Stimulated activated memory B cell treated with anti-CD40 and anti-IgM and Interleukin-4, amounts not matched to agents 10 μg/mL and 1 μg/mL and 100 μg/mL, for 72 hours (primary cell): Measurements from ENCODE around the gene SPRED2.
A peak's percentile ranks its signal among the peaks of the same experiment; 100 is the strongest.
"Not testable (repeated sequence)": the region's sequence is repeated elsewhere in the genome, so short reads cannot be mapped to it uniquely, and the experiment has no call there.

ENCODE experiments used
- ATAC-seq: fragments of 150-1000 bp; cut with Tn5 transposase; 2 replicates; pipeline ENCODE4 v1.10.0; 2021
- H3K27ac Mint-ChIP-seq: one replicate; pipeline ENCODE4 v1.8.0; 2022; ENCODE audit warnings: mild to moderate bottlenecking, mixed read lengths
- H3K27me3 Mint-ChIP-seq: one replicate; pipeline ENCODE4 v1.8.0; 2022; ENCODE audit warnings: mixed read lengths
- H3K36me3 Mint-ChIP-seq: one replicate; pipeline ENCODE4 v1.8.0; 2022; ENCODE audit warnings: mixed read lengths
- H3K4me1 Mint-ChIP-seq: one replicate; pipeline ENCODE4 v1.8.0; 2022; ENCODE audit warnings: mixed read lengths
- H3K4me3 Mint-ChIP-seq: one replicate; pipeline ENCODE4 v1.8.0; 2022; ENCODE audit warnings: mild to moderate bottlenecking, moderate library complexity, mixed read lengths
- H3K9me3 Mint-ChIP-seq: one replicate; pipeline ENCODE4 v1.8.0; 2022; ENCODE audit warnings: mixed read lengths

SPRED2 gene

DNA sequence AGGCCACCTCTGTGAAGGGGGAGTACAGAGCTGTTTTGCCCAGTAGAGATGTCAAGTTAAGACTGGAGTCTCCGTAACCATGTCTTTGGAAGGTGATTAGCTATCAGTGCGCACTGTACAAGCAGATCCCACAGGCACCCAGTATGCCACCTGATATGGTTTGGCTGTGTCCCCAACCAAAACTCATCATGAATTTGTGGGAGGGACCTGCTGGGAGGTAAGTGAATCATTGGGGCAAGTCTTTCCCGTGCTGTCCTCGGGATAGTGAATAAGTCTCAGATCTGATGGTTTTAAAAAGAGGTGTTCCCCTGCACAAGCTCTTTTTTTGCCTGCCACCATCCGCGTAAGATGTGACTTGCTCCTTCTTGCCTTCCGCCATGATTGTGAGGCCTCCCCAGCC is 114.6 kb downstream of the SPRED2 start:
- Mint-ChIP-seq H3K27ac (no peak overlapping the region), H3K36me3 (peaks cover 27% of the 10 kb centered on the region), H3K27me3 (peaks cover 47% of the 10 kb centered on the region), H3K4me1 (peaks cover 1% of the 10 kb centered on the region), H3K9me3 (peaks cover 3% of the 10 kb centered on the region), H3K4me3 (no peak overlapping the region)
- ATAC-seq = no peak

DNA sequence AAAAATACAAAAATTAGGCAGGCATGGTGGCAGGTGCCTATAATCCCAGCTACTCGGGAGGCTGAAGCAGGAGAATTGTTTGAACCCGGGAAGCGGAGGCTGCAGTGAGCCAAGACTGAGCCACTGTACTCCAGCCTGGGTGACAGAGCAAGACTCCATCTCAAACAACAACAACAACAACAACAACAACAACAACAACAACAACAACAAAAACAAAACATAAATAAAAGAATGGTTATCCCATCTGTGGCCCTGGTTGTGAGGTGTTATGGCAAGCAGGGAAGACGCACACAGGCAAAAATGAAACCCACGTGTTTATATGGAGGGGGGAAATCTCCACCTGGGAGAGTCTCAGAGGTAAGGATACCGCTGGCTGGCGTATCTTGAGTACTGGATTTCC is 115.0 kb downstream of the SPRED2 start:
- not testable (repeated sequence) for H3K9me3 Mint-ChIP-seq, H3K4me3 Mint-ChIP-seq, ATAC-seq, H3K4me1 Mint-ChIP-seq, H3K27ac Mint-ChIP-seq
- peaks cover 29% of the 10 kb centered on the region for H3K36me3 Mint-ChIP-seq
- H3K27me3 Mint-ChIP-seq = peaks cover 45% of the 10 kb centered on the region

DNA sequence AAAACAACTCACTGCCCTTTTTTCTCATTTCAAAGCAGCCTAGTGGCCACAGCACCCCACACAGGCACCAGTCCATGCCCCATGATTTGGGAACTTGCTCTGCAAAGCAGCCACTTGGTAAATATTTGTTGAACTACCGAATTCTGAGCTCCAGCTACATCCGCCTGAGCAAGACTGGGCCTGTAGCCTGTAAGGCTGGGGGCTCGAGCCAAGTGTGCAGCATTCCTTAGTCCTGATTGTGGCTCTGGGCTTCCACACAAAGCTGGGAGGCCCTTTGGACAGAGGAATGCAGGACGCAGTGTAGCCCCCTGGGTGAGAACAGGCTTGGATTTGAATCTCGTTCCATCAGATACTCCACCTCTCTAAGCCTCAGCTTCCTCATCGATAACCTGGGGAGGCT is 116.3 kb downstream of the SPRED2 start:
- H3K9me3 Mint-ChIP-seq = peaks cover 3% of the 10 kb centered on the region
- H3K27me3 Mint-ChIP-seq = peaks cover 45% of the 10 kb centered on the region
- peaks cover 29% of the 10 kb centered on the region for H3K36me3 Mint-ChIP-seq
- no peak overlapping the region for H3K4me3 Mint-ChIP-seq
- ATAC-seq = no peak
- H3K27ac Mint-ChIP-seq = no peak overlapping the region
- no peaks in the 10 kb centered on the region for H3K4me1 Mint-ChIP-seq

DNA sequence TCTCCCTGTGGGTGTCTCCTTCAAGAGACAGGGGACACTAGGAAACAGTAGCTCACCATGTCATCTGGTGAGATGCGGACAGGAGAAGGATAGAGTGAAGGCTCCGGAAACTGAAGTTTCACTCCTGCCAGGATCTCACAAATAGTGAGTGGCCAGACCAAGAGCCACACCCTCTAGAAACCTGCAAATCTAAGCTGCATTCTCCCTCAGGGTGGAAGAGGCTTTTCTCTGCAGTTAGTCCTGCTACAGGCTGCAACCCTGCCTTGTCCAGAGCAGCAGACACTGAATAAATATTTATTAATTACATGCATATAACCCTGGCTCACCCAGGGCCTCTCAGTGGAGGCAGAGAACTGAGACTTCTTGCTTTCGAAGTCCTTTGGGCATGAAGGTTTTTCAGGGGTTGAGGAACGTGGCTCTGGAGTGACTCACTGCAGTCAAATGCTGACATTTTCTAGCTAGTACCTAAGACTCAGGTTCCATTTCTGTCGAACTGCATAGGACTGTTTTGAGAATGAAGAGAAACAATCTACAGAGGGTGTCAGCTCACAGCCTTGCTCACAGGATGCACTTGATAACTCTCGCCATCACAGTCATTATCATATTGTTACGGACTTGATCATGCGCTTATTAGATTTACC is 117.5 kb downstream of the SPRED2 start:
- Mint-ChIP-seq H3K4me3 (no peak overlapping the region), H3K36me3 (peaks cover 29% of the 10 kb centered on the region), H3K9me3 (peaks cover 3% of the 10 kb centered on the region), H3K27ac (no peak overlapping the region), H3K4me1 (no peaks in the 10 kb centered on the region), H3K27me3 (peaks cover 55% of the 10 kb centered on the region)
- peak; percentile 56 for ATAC-seq

DNA sequence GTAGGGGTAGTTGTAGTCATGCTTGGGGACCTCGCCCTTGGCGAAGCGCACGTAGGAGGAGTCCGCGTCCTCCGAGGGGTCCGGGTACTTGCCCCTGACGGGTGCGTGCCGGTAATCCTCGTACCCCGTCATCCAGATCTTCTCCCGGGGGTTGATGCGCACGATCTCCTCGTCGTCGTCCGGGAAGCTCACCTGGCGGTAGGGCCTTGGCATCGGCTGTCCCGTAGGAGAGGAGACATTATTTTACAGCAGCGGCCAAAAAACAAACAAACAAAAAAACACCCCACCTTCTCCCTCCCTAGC is 118.5 kb downstream of the SPRED2 start:
- Mint-ChIP-seq H3K36me3 (peaks cover 24% of the 10 kb centered on the region), H3K9me3 (no peaks in the 10 kb centered on the region), H3K4me1 (no peaks in the 10 kb centered on the region), H3K27me3 (peaks cover 46% of the 10 kb centered on the region), H3K27ac (no peak overlapping the region), H3K4me3 (no peak overlapping the region)
- ATAC-seq = no peak

DNA sequence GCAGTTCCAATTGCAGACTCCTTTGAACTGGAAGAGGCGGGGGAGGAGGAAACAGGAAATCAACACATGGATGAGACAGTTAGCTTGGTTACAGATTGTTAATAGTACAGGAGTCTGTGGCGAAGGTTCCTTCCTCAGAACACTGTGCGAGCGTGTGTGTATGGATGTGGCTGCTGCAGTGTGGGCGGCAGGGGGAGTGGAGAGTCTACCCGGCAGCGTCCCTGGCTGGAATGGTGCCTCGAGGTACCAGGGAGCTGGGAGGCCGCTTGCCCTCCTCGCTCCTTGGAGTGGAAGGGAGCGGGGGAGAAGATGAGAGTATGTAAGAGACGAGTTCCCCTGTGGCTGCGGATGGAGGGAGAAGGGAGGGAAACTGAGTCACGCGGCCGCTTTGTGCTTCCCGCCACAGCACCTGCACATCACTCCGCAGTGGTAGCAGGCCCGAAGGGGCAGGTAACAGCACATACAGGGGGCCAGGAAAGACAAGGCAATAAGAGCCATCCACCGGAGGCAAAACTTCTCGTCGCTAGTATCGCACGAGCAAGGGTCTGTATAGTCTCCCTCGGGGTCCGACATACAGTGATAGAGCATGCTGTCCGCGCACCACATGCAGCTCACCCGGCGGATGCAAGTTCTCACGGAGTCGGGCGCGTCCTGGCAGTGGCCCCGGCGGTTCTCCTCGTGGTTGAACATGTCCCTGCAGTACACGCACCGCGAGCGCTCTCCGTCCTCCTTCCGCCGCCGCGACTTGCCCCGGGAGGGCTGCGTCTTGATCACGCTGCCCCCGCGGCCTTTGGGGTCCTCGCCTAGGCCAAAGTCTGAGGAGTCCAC is 119.1 kb downstream of the SPRED2 start:
- Mint-ChIP-seq H3K36me3 (peaks cover 24% of the 10 kb centered on the region), H3K9me3 (no peaks in the 10 kb centered on the region), H3K27ac (no peak overlapping the region), H3K27me3 (peaks cover 41% of the 10 kb centered on the region), H3K4me3 (no peak overlapping the region), H3K4me1 (no peaks in the 10 kb centered on the region)
- ATAC-seq = no peak

DNA sequence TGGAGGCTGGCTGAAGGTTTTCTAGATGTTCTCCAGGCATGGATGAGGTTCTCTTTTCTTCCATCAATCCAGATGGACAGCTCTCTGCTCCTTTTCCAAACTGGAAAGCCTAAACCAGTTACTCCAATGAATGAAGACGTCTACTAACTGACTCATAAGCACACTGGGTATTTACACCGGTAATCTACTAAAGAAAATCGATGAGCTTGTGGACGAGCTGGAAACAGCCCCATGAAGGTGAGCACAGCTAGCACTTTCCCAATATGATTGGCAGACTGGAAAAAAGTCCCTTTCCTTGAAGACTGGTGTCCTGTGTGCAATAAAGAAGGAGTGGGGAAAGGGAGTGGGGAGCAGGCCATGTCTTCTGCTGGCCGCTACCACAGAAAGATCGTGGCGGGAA is 120.8 kb downstream of the SPRED2 start:
- no peaks in the 10 kb centered on the region for H3K4me1 Mint-ChIP-seq
- no peaks in the 10 kb centered on the region for H3K9me3 Mint-ChIP-seq
- H3K4me3 Mint-ChIP-seq = no peak overlapping the region
- no peak for ATAC-seq
- no peak overlapping the region for H3K27ac Mint-ChIP-seq
- peaks cover 21% of the 10 kb centered on the region for H3K36me3 Mint-ChIP-seq
- H3K27me3 Mint-ChIP-seq = peaks cover 26% of the 10 kb centered on the region

DNA sequence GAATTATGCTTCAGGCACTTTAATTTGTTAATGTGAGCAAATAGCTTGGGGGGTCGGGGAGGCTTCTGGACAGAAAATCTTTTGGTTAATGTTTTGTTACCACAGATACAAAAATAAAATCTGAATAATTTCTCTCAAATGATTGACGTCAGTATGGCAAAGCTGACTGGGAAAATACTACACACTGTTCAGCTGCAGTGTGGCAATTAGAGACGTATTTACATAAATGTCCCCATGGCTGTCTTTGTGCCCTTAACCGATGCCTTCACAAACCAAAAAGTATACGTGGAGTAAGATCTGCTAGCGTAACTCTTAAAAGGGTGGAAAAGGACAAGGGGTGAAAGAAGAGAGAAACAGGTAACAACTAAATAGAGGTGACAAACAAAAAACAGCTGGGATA is 121.3 kb downstream of the SPRED2 start:
- H3K4me3 Mint-ChIP-seq = no peak overlapping the region
- H3K4me1 Mint-ChIP-seq = no peaks in the 10 kb centered on the region
- no peaks in the 10 kb centered on the region for H3K9me3 Mint-ChIP-seq
- no peak overlapping the region for H3K27ac Mint-ChIP-seq
- peaks cover 20% of the 10 kb centered on the region for H3K27me3 Mint-ChIP-seq
- ATAC-seq = no peak
- peaks cover 16% of the 10 kb centered on the region for H3K36me3 Mint-ChIP-seq

DNA sequence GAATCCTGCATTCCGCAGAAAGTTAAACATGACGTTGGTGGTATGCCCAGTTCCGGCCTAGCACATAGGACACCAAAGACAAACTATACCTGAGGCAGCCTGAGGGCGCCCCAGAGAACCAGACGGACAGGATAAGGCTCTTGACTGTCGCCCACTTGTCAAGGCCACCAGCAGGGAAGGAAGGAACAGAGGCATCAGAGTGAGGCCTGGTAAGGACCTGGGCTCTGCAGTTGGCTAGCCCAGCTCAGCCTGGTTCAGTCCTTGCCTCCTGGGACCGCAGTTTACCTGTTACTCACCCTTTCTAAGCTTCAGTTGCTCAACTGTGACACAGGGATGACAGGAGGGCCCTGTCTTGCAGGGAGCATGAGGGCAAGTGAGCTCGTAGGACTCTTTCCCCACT is 122.7 kb downstream of the SPRED2 start:
- Mint-ChIP-seq H3K4me1 (no peaks in the 10 kb centered on the region), H3K27me3 (peaks cover 19% of the 10 kb centered on the region), H3K4me3 (no peak overlapping the region), H3K9me3 (no peaks in the 10 kb centered on the region), H3K36me3 (peaks cover 16% of the 10 kb centered on the region), H3K27ac (no peak overlapping the region)
- no peak for ATAC-seq

DNA sequence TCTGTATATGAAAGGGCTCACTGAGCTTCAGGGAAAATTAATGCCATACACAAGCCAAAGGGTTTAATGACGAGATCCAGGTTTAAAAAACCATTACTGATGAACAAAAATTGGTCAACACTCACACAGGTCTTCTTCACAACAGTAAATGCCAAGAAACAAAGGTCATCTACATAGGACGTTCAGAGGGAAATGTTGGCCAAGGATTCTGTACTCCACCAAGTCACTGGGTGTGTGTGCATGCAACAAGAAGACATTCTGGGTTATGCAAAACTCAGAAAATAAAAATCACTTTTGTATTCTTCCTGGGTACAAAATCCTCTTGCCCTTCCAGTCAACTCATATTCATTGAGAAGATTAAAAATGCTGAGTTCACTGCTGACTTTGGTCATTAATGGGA is 126.5 kb downstream of the SPRED2 start:
- Mint-ChIP-seq H3K4me1 (peaks cover 17% of the 10 kb centered on the region), H3K9me3 (no peaks in the 10 kb centered on the region), H3K4me3 (no peak overlapping the region), H3K27me3 (peaks cover 47% of the 10 kb centered on the region), H3K27ac (no peak overlapping the region), H3K36me3 (no peaks in the 10 kb centered on the region)
- no peak for ATAC-seq

DNA sequence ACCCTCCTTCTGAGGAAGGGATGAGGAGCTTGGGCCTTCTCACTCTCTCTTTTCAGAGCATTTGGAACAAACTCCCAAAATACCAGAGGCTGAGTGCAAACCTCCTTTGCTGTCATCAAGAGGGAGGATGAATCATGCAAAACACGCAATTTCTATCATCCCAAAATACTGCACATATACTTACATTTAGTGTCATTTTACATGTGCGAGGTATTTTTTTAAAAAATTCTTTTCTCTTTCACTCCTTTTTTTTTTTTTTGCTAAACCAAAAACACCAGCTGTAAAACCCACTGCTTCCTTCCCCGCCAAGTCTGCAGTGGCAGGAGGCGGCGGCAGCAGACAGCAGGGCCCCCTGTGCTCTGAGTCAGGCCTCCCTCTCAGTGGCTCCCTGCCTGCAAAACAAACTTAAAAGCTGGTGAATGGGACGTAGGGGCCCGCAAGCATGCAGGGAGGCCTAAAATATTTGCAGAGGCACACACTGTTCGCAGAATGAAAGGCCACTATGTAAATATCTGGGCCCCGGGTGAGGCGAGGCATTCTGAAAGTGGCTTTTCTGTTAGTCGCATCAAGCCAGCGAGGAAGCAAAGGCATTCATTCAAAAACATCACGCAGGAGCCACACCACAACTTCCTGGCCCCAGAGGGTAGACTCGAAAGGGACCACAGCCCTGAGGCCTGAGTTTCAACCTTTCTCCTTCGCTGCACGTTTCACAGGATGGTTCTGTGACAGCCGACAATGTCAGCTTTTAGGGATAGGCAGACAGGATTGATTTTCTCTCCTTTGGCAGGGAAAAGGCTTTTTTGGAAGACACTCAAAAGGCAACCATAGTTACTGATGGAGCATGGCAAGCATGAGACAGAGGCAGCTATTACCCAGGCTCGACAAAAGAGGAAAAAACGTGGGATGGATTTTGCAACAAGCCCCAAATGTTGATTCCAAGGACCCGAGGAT is 131.4 kb downstream of the SPRED2 start:
- Mint-ChIP-seq H3K9me3 (no peaks in the 10 kb centered on the region), H3K27me3 (peaks cover 69% of the 10 kb centered on the region), H3K36me3 (no peaks in the 10 kb centered on the region), H3K4me3 (peak overlapping the region; percentile 61), H3K27ac (peak overlapping the region; percentile 77), H3K4me1 (peaks cover 27% of the 10 kb centered on the region)
- ATAC-seq = peak; percentile 87

DNA sequence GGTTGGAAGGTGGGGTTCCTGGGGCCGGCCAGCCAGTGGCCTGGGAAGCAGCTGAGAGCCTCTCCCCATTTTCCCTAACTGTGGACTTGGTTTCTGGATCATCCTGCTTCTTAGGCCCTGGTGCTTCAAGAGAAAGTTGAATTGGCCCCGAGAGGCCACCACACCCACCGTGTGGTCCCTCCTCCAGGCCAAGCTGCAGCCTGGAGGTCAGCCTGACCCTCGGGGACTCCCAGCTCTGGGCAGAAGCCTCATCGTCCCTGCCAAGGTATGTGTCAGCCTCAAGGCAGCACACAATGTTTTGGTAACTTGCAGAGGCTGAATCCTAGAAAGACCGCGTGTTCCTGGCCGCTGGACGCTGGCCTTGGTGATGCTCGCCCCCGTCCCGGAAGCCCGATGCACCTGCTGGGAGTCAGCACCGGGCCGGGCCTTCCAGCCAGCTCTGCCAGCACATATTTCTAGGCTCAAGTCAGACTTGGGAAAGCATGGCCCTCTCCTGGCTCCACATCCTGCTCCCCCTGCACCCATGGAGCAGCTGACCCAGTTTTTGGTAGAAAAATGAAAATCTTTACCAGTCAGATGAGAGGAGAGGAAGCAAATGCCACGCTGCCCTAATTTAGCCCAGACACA is 132.2 kb downstream of the SPRED2 start:
- Mint-ChIP-seq H3K4me3 (peak overlapping the region; percentile 34), H3K36me3 (no peaks in the 10 kb centered on the region), H3K27me3 (peaks cover 75% of the 10 kb centered on the region), H3K9me3 (no peaks in the 10 kb centered on the region), H3K4me1 (peaks cover 27% of the 10 kb centered on the region), H3K27ac (peak overlapping the region; percentile 77)
- ATAC-seq = no peak

DNA sequence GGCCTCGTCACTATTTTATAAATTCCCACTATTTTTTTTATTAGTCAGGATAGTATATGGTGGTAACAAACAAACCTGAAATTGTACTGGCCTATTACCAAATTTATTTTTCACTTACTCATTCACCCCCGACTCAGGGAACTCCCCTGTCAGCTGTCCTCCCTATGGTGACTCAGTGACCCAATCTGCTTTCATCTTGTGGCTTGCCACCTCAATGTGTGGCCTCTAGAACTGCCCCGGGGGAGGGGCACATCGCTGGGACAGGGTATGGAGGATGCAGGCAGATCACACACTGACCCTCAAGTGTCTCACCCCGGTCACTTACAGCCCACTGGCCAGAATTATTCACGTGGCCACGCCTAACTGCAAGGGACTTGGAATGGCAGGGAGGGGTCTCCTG is 133.2 kb downstream of the SPRED2 start:
- Mint-ChIP-seq H3K4me1 (peaks cover 27% of the 10 kb centered on the region), H3K9me3 (no peaks in the 10 kb centered on the region), H3K27ac (no peak overlapping the region), H3K27me3 (peaks cover 81% of the 10 kb centered on the region), H3K4me3 (no peak overlapping the region), H3K36me3 (no peaks in the 10 kb centered on the region)
- no peak for ATAC-seq

DNA sequence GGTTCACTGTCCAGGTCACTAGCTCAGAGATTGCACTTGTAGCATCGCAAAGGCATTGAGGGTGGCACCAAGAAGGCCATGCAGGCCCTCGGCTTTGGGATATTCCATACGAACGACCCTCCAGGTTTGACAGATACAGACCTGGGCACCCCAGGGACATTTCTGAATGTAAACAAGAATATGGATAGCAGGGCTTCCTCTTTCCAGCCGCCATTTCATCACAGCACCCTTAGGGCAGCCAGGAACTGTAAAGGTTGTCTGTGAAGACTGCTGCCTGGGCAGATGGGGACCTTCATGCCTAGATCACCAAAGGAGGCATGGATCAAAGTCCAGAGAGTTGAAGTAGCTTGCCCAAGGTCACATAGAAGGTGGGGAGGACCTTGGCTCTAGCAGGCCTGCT is 134.3 kb downstream of the SPRED2 start:
- Mint-ChIP-seq H3K27me3 (peaks cover 82% of the 10 kb centered on the region), H3K27ac (no peak overlapping the region), H3K4me1 (peaks cover 27% of the 10 kb centered on the region), H3K4me3 (no peak overlapping the region), H3K36me3 (no peaks in the 10 kb centered on the region), H3K9me3 (no peaks in the 10 kb centered on the region)
- no peak for ATAC-seq

DNA sequence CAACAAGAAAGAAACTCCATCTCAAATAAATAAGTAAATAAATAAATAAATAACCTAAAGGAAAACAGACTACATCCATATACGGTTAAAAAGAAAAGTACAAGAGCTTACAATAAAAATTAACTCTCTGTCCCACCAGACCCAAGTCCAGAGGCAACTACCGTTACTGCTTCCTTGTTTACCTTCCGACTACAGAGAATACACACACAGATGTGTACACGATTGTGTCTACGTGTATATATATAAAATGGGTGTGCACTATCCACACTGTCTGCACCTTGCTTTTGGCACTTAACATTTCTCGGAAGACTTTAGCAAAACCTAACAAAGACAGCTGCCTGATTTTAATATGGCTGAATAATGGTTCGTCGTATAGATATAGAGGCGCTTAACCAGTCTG is 134.9 kb downstream of the SPRED2 start:
- Mint-ChIP-seq H3K36me3 (no peaks in the 10 kb centered on the region), H3K27ac (no peak overlapping the region), H3K4me3 (no peak overlapping the region), H3K27me3 (peaks cover 77% of the 10 kb centered on the region), H3K4me1 (peaks cover 27% of the 10 kb centered on the region), H3K9me3 (no peaks in the 10 kb centered on the region)
- no peak for ATAC-seq
